ENCODE data around the gene ARHGAP29.

Gene ARHGAP29

GRCh38 chr1:94246692-94247137 lies 9.3 kb upstream of the ARHGAP29 start (continued):
- TF ChIP-seq ZNF398 (tag by site-specific recombination; IDR thresholded peaks at IDR 0.05), result peak; percentile 60
- TF ChIP-seq EGR2 (tag by site-specific recombination; IDR thresholded peaks at IDR 0.05; ENCODE audit: low read depth), result peak; percentile 58; the same call in 1 of the 2 replicates
- TF ChIP-seq SP7 (tag by site-specific recombination; IDR thresholded peaks at IDR 0.05), result peak; percentile 58; the same call in 1 of the 2 replicates
- TF ChIP-seq ZNF335 (tag by site-specific recombination; conservative IDR thresholded peaks at IDR 0.05), result peak; percentile 71
- peak; percentile 66 for TF ChIP-seq SP3 (tag by site-specific recombination; IDR thresholded peaks at IDR 0.05)
- peak; percentile 25; the same call in 1 of the 2 replicates for TF ChIP-seq FEZF1 (tag by site-specific recombination; IDR thresholded peaks at IDR 0.05)
- peak; percentile 63; the same call in 1 of the 2 replicates for TF ChIP-seq ZNF777 (tag by site-specific recombination; IDR thresholded peaks at IDR 0.05; ENCODE audit: borderline replicate concordance)
- TF ChIP-seq WT1 (tag by site-specific recombination; IDR thresholded peaks at IDR 0.05), result peak; percentile 39; the same call in 1 of the 2 replicates
- TF ChIP-seq KLF8 (tag by site-specific recombination; IDR thresholded peaks at IDR 0.05), result no peak
- TF ChIP-seq PBX3 (CRISPR knock-in tag; IDR thresholded peaks at IDR 0.05), result no peak
- TF ChIP-seq ZNF23 (tag by site-specific recombination; IDR thresholded peaks at IDR 0.05; ENCODE audit: borderline replicate concordance), result no peak
- 0 out of 2 replicates have a peak, but pooled peaks have one; percentile 20 for TF ChIP-seq PRDM1 (tag by site-specific recombination; IDR thresholded peaks at IDR 0.05)
- TF ChIP-seq GLIS1 (tag by site-specific recombination; IDR thresholded peaks at IDR 0.05), result peak; percentile 25

- Histone ChIP-seq H3K36me3 (ENCODE audit: control insufficient read depth in 2 of 2, insufficient read depth in 1 of 2, low read length in 2 of 2) (no peaks in the 10 kb centered on the region), H3K9me3 (ENCODE audit: control insufficient read depth, insufficient read depth, low read depth, low read length) (no peaks in the 10 kb centered on the region), H3K4me3 (ENCODE audit: low read depth, low read length) (no peak overlapping the region), H3K27ac (ENCODE audit: extremely low read depth, low read depth, low read length) (no peak overlapping the region), H3K4me1 (ENCODE audit: control insufficient read depth, insufficient read depth, low read length) (no peaks in the 10 kb centered on the region)
- POLR2A ChIA-PET, result interaction anchor here (3.2 kb wide), 1 partner anchor 9 kb away, joined by 32 read pairs; the partner anchor contains the start of gene ARHGAP29
- CTCF ChIA-PET, result interaction anchor here (0.7 to 5.2 kb wide), 3 partner anchors 90 to 607 kb away, joined by 4 to 35 read pairs (median 22); no protein-coding TSS in a partner anchor
- TF ChIP-seq ZNF266 (tag by site-specific recombination; IDR thresholded peaks at IDR 0.05; ENCODE audit: low read depth) (no peak), ZSCAN16 (tag by site-specific recombination; IDR thresholded peaks at IDR 0.05) (no peak), KLF1 (tag by site-specific recombination; IDR thresholded peaks at IDR 0.05) (no peak), ZNF112 (tag by site-specific recombination; IDR thresholded peaks at IDR 0.05) (no peak), PRDM6 (tag by site-specific recombination; IDR thresholded peaks at IDR 0.05) (no peak), ZNF280C (tag by site-specific recombination; IDR thresholded peaks at IDR 0.05) (no peak), ZBTB1 (tag by site-specific recombination; IDR thresholded peaks at IDR 0.05) (no peak), ZSCAN23 (tag by site-specific recombination; IDR thresholded peaks at IDR 0.05) (no peak), ZNF843 (tag by site-specific recombination; IDR thresholded peaks at IDR 0.05) (no peak), ZBTB7A (tag by site-specific recombination; IDR thresholded peaks at IDR 0.05; ENCODE audit: low read depth) (no peak), ZNF138 (tag by site-specific recombination; IDR thresholded peaks at IDR 0.05; ENCODE audit: borderline replicate concordance) (no peak), ZNF324 (tag by site-specific recombination; IDR thresholded peaks at IDR 0.05) (no peak), ZSCAN30 (tag by site-specific recombination; IDR thresholded peaks at IDR 0.05) (no peak), ZNF560 (tag by site-specific recombination; IDR thresholded peaks at IDR 0.05; ENCODE audit: borderline replicate concordance) (no peak), ZNF510 (tag by site-specific recombination; IDR thresholded peaks at IDR 0.05; ENCODE audit: insufficient replicate concordance) (no peak), ZNF133 (tag by site-specific recombination; IDR thresholded peaks at IDR 0.05) (no peak), ZNF394 (tag by site-specific recombination; IDR thresholded peaks at IDR 0.05; ENCODE audit: borderline replicate concordance) (no peak), YY2 (tag by site-specific recombination; IDR thresholded peaks at IDR 0.05) (no peak)
Observed at GRCh38 chr1:94245747-94246438, 8.5 kb upstream of the ARHGAP29 start.

Data from HEK293 (cell line).